ENCODE results near the gene ERBB3.
A peak's percentile ranks its signal among the peaks of the same experiment; 100 is the strongest.

Gene ERBB3

GRCh38 chr12:56141946-56142784, 62.2 kb downstream of the ERBB3 start:
- no peak for DNase-seq

DNA sequence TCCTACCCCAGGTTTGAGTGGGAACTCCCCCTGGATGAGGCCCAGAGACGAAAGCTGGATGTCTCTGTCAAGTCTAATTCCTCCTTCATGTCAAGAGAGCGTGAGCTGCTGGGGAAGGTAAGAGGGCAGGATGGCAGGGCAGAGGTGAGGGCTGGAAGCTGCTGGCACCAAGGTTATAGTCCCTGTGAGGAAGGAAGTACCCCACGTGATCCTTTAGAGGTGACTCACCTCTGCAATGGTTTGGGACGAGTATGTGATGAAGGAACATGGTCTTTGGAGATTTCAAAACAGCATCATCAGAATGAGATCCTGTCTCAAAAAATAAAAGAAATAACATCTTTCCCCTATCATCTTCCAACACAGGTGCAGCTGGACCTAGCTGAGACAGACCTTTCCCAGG, 63.3 kb downstream of the ERBB3 start:
- DNase-seq = no peak

- no peak for DNase-seq
Observed at GRCh38 chr12:56143870-56144269, 63.9 kb downstream of the ERBB3 start.

GRCh38 chr12:56145217-56145616, 65.3 kb downstream of the ERBB3 start:
- no peak for DNase-seq

- DNase-seq = no peak
Observed at GRCh38 chr12:56146492-56147460, 66.8 kb downstream of the ERBB3 start.

GRCh38 chr12:56150563-56150962, 70.6 kb downstream of the ERBB3 start:
- DNase-seq = peak; percentile 23

- DNase-seq = peak; percentile 82
Observed at GRCh38 chr12:56151672-56152131, 71.7 kb downstream of the ERBB3 start.

DNA sequence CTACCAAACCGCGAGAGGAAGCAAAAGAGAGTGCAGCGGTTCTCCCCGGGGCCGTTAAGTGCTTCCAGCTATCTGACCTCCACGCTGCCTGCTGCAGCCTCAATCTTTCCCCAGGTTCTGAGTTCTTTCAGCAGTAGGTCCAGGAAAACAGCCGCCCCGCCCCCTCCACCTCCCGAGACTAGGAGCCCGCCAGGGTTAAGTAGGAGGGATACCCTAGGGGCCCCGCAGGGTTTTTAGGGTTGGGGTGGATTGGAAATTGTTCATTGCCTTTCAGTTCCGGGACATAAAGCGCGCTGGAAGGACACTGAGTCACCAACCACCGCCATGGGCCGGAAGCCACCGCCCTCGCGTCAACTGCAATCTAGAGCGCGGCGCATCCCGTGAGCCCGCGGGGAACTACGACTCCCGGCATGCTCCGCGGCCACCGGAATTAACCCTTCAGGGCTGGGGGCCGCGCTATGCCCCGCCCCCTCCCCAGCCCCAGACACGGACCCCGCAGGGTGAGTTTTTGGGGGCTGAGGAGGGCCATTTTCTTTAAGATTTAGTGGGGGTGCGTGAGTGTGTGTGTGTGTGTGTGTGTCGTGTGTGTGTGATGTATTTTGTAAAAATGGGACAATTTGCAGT, 72.3 kb downstream of the ERBB3 start, which contains the start of gene MYL6B:
Gene MYL6B, plus strand, starts transcription at position 456 of the 624 bp plus-strand sequence. CDS start 1,332 bp downstream, outside the sequence.
- DNase-seq = peak; percentile 96

All from RPMI8226 (cell line).